Astrocyte (in vitro differentiated cells and primary cell): ENCODE measurements around the gene LRP11. TPM values are rescaled to one million over a fixed set of nuclear protein-coding genes. Genes with fewer than 3 reads are reported as not detected.

ENCODE experiments used
- DNase-seq: peaks from one replicate; pipeline ENCODE4 v3.0.0-alpha.2; 2010; ENCODE audit warnings: low read depth
- FAIRE-seq: peaks from 2 replicates; lab custom pipeline; 2011; peaks lifted over from hg19 to GRCh38; lab: Jason Lieb, UNC
- H2AFZ ChIP-seq: 2 replicates; pipeline ENCODE4 v1.6.0; 2012; ENCODE audit warnings: low read depth, low read length, inconsistent platforms
- H3K27ac ChIP-seq: 2 replicates; pipeline ENCODE4 v1.5.1; 2011; ENCODE audit warnings: low read depth, low read length, inconsistent platforms
- H3K27me3 ChIP-seq: 2 replicates; pipeline ENCODE4 v1.6.0; 2011; ENCODE audit warnings: low read length, inconsistent platforms; ENCODE audit not compliant: insufficient read depth
- H3K36me3 ChIP-seq: 2 replicates; pipeline ENCODE4 v1.5.1; 2011; ENCODE audit warnings: low read length, inconsistent platforms; ENCODE audit not compliant: insufficient read depth
- H3K4me1 ChIP-seq: 2 replicates; pipeline ENCODE4 v1.5.1; 2011; ENCODE audit warnings: low read length, inconsistent platforms; ENCODE audit not compliant: insufficient read depth
- H3K4me2 ChIP-seq: 2 replicates; pipeline ENCODE4 v1.6.0; 2012; ENCODE audit warnings: low read length, inconsistent platforms
- H3K4me3 ChIP-seq: 2 replicates; pipeline ENCODE4 v1.5.1; 2011; ENCODE audit warnings: low read depth, mild to moderate bottlenecking, low read length, inconsistent platforms; ENCODE audit not compliant: insufficient read depth
- H3K79me2 ChIP-seq: 2 replicates; pipeline ENCODE4 v1.6.0; 2012; ENCODE audit warnings: mild to moderate bottlenecking, low read length, inconsistent platforms; ENCODE audit not compliant: insufficient read depth
- H3K9ac ChIP-seq: 2 replicates; pipeline ENCODE4 v1.6.0; 2012; ENCODE audit warnings: mild to moderate bottlenecking, low read length, inconsistent platforms
- H3K9me3 ChIP-seq: 2 replicates; pipeline ENCODE4 v1.5.1; 2012; ENCODE audit warnings: low read depth, mild to moderate bottlenecking, low read length, inconsistent platforms; ENCODE audit not compliant: insufficient read depth
- H4K20me1 ChIP-seq: 2 replicates; pipeline ENCODE4 v1.6.0; 2012; ENCODE audit warnings: low read length, inconsistent platforms; ENCODE audit not compliant: insufficient read depth
- H3K27ac Mint-ChIP-seq: one replicate; pipeline ENCODE4 v1.8.0; 2021; ENCODE audit warnings: mild to moderate bottlenecking, mixed read lengths; ENCODE audit not compliant: unreplicated experiment
- H3K27me3 Mint-ChIP-seq: one replicate; pipeline ENCODE4 v1.8.0; 2021; ENCODE audit warnings: low read depth, mixed read lengths; ENCODE audit not compliant: unreplicated experiment
- H3K36me3 Mint-ChIP-seq: one replicate; pipeline ENCODE4 v1.8.0; 2021; ENCODE audit warnings: low read depth, mixed read lengths; ENCODE audit not compliant: unreplicated experiment
- H3K4me1 Mint-ChIP-seq: one replicate; pipeline ENCODE4 v1.8.0; 2021; ENCODE audit warnings: low read depth, mixed read lengths; ENCODE audit not compliant: unreplicated experiment
- H3K4me3 Mint-ChIP-seq: one replicate; pipeline ENCODE4 v1.8.0; 2021; ENCODE audit warnings: mild to moderate bottlenecking, moderate library complexity, mixed read lengths; ENCODE audit not compliant: unreplicated experiment
- H3K9me3 Mint-ChIP-seq: one replicate; pipeline ENCODE4 v1.8.0; 2021; ENCODE audit warnings: mild to moderate bottlenecking, mixed read lengths; ENCODE audit not compliant: unreplicated experiment
- EZH2 ChIP-seq: IDR thresholded peaks from 2 replicates; pipeline ENCODE4 v1.6.1; 2012; ENCODE audit warnings: mild to moderate bottlenecking, low read length, inconsistent platforms; ENCODE audit not compliant: insufficient read depth
- total RNA-seq: library from RNA; stranded (reverse); gene quantifications from 2 replicates; pipeline ENCODE4 v1.2.1, GENCODE V29; 2021
- TF ChIP-seq, protein P1 (sequence below): IDR thresholded peaks from 2 replicates; pipeline ENCODE4 v1.5.1; 2011; ENCODE audit warnings: low read depth, mild to moderate bottlenecking, inconsistent platforms, low read length, moderate library complexity; ENCODE audit not compliant: insufficient read depth

LRP11 gene
- total RNA-seq, 1 donor from 2014 or later: 24.2 TPM

DNA sequence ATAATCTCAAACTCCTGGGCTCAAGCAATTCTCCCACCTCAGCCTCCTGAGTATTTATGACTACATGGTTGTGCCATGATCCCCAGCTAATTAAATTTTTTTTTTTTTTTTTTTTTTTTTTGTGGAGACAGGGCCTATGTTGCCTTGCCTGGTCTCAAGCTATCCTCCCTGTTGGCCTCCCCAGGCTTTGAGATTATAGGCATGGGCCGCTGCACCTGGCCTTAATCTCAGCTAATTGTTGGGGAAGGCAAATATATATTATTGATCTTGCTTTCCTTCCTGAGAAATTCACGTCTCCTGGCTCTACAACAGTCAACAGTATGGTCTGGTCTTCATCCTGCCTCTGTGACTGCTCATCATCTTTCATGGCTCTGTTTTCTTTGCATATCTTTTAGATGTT lies 94.5 kb downstream of the LRP11 start:
- FAIRE-seq: no peak
- Histone ChIP-seq H2AFZ (no peak overlapping the region), H4K20me1 (peaks cover 20% of the 10 kb centered on the region), H3K9ac (no peak overlapping the region), H3K4me2 (no peak overlapping the region), H3K36me3 (peaks cover 15% of the 10 kb centered on the region), H3K27me3 (no peaks in the 10 kb centered on the region), H3K4me3 (no peak overlapping the region), H3K27ac (no peak overlapping the region), H3K9me3 (peaks cover 3% of the 10 kb centered on the region), H3K79me2 (peaks cover 51% of the 10 kb centered on the region), H3K4me1 (no peaks in the 10 kb centered on the region)
- DNase-seq: no peak
- Mint-ChIP-seq H3K27ac (no peak overlapping the region), H3K36me3 (peaks cover 16% of the 10 kb centered on the region), H3K4me3 (no peak overlapping the region), H3K9me3 (peaks cover 2% of the 10 kb centered on the region), H3K27me3 (no peaks in the 10 kb centered on the region), H3K4me1 (peaks cover 3% of the 10 kb centered on the region)
- no peak for TF ChIP-seq EZH2
- TF ChIP-seq, protein P1, sequence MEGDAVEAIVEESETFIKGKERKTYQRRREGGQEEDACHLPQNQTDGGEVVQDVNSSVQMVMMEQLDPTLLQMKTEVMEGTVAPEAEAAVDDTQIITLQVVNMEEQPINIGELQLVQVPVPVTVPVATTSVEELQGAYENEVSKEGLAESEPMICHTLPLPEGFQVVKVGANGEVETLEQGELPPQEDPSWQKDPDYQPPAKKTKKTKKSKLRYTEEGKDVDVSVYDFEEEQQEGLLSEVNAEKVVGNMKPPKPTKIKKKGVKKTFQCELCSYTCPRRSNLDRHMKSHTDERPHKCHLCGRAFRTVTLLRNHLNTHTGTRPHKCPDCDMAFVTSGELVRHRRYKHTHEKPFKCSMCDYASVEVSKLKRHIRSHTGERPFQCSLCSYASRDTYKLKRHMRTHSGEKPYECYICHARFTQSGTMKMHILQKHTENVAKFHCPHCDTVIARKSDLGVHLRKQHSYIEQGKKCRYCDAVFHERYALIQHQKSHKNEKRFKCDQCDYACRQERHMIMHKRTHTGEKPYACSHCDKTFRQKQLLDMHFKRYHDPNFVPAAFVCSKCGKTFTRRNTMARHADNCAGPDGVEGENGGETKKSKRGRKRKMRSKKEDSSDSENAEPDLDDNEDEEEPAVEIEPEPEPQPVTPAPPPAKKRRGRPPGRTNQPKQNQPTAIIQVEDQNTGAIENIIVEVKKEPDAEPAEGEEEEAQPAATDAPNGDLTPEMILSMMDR: no peak

Other genes starting within 250 kb of the LRP11 start
- 13.7 and 14.3 TPM in 2 replicates for gene KATNA1, start 215.6 kb downstream of the LRP11 start, total RNA-seq
- gene LATS1, start 146.3 kb downstream of the LRP11 start, total RNA-seq: 25.6 and 27.9 TPM in 2 replicates
- 38.2 and 39.7 TPM in 2 replicates for gene NUP43, start 117.8 kb downstream of the LRP11 start, total RNA-seq
- 127 TPM in 2 replicates for gene PCMT1, start 114.6 kb downstream of the LRP11 start, total RNA-seq
- not detected in 2 replicates for gene RAET1E, start 33.8 kb upstream of the LRP11 start, total RNA-seq
- gene RAET1G, start 58.8 kb upstream of the LRP11 start, total RNA-seq: not detected in 2 replicates
- gene ULBP2, start 77.7 kb upstream of the LRP11 start, total RNA-seq: 7.3 and 7.5 TPM in 2 replicates
- 7.4 and 8.8 TPM in 2 replicates for gene ULBP1, start 99.6 kb upstream of the LRP11 start, total RNA-seq
- gene RAET1L, start 161.2 kb upstream of the LRP11 start, total RNA-seq: not detected in 2 replicates
- 14.7 and 17.4 TPM in 2 replicates for gene ULBP3, start 204.8 kb upstream of the LRP11 start, total RNA-seq